Measurements from ENCODE around the gene MEGF11. TPM values are rescaled to one million over a fixed set of nuclear protein-coding genes. Genes with fewer than 3 reads are reported as not detected.
A peak's percentile ranks its signal among the peaks of the same experiment; 100 is the strongest.

MEGF11 gene
- total RNA-seq, 1 donor from 2014 or later: 0.06 TPM

DNA sequence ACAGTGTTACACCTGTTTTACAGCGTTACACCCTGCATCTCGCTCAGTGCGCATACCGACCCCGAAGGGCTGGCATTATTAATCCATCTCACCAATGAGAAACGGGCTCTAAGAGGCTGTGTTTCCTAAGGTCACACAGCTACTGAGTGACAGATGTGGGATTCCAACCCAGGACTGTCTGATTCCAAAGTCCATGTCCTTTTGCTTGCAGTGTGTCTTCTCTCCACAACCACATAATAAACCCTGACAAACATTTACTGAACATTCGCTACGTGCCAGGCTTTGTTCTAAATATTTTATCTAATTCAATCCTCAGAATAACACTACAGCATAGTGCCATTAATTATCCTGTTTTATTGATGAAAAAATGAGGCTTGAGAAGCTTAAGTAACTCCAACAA, 305.2 kb downstream of the MEGF11 start:
- no peak overlapping the region for H3K27ac ChIP-seq
- H3K4me3 Mint-ChIP-seq: no peak overlapping the region
- DNase-seq (ENCODE audit: low spot score): no peak

DNA sequence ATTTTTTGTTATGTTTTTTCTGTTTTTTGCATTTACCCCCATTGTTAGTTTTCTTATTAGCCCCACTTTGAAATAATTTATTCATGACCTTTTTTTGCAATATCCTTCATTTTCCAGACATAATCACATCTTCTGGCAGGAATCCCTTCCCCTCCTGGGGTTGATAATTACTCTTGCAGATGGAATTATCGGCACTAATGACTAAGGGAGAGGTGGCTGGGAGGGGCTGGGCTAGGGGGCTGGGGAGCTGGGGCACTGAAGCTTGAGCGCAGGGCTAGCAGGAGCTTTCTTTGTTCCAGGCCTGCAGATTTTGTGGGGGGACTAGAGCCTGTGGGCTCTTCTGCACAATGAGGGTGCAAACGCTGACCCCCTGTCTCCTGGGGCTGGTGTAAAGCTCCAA, 306.5 kb downstream of the MEGF11 start:
- H3K9ac ChIP-seq: no peak overlapping the region

More for the DNA sequence above, 305.2 kb downstream of the MEGF11 start:
- Mint-ChIP-seq H3K9me3 (no peaks in the 10 kb centered on the region), H3K36me3 (no peaks in the 10 kb centered on the region), H3K4me1 (no peaks in the 10 kb centered on the region), H3K27ac (no peak overlapping the region), H3K27me3 (ENCODE audit: insufficient read depth, low read depth) (peaks cover 6% of the 10 kb centered on the region)
- Histone ChIP-seq H4K20me1 (ENCODE audit: low read depth) (peaks cover 18% of the 10 kb centered on the region), H3K79me2 (ENCODE audit: low read depth) (no peaks in the 10 kb centered on the region), H2AFZ (replicated peaks) (no peak overlapping the region), H3K9me3 (ENCODE audit: low read depth) (no peaks in the 10 kb centered on the region), H3K4me1 (no peaks in the 10 kb centered on the region), H3K27me3 (no peaks in the 10 kb centered on the region), H3K4me2 (no peak overlapping the region), H3K36me3 (no peaks in the 10 kb centered on the region), H3F3A (ENCODE audit: low read depth) (no peaks in the 10 kb centered on the region), H3K4me3 (no peak overlapping the region), H3K9ac (no peak overlapping the region)
- TF ChIP-seq, protein P1, sequence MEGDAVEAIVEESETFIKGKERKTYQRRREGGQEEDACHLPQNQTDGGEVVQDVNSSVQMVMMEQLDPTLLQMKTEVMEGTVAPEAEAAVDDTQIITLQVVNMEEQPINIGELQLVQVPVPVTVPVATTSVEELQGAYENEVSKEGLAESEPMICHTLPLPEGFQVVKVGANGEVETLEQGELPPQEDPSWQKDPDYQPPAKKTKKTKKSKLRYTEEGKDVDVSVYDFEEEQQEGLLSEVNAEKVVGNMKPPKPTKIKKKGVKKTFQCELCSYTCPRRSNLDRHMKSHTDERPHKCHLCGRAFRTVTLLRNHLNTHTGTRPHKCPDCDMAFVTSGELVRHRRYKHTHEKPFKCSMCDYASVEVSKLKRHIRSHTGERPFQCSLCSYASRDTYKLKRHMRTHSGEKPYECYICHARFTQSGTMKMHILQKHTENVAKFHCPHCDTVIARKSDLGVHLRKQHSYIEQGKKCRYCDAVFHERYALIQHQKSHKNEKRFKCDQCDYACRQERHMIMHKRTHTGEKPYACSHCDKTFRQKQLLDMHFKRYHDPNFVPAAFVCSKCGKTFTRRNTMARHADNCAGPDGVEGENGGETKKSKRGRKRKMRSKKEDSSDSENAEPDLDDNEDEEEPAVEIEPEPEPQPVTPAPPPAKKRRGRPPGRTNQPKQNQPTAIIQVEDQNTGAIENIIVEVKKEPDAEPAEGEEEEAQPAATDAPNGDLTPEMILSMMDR (IDR thresholded peaks at IDR 0.05): no peak
- TF ChIP-seq EZH2phosphoT487 (IDR thresholded peaks at IDR 0.05) (no peak), EZH2 (IDR thresholded peaks at IDR 0.05) (no peak)

GRCh38 chr15:65945616-65946015, 307.9 kb downstream of the MEGF11 start:
- no peaks in the 10 kb centered on the region for H4K20me1 ChIP-seq (ENCODE audit: low read depth)
- H3K9ac ChIP-seq: no peak overlapping the region
- TF ChIP-seq, protein P1 (IDR thresholded peaks at IDR 0.05): peak; percentile 10
- TF ChIP-seq EZH2 (IDR thresholded peaks at IDR 0.05) (no peak), EZH2phosphoT487 (IDR thresholded peaks at IDR 0.05) (no peak)
- H2AFZ ChIP-seq (replicated peaks): no peak overlapping the region
- H3K9me3 Mint-ChIP-seq: no peaks in the 10 kb centered on the region
- H3K27ac ChIP-seq: no peak overlapping the region
- no peaks in the 10 kb centered on the region for H3K4me1 ChIP-seq
- H3K36me3 Mint-ChIP-seq: no peaks in the 10 kb centered on the region
- H3F3A ChIP-seq (ENCODE audit: low read depth): no peaks in the 10 kb centered on the region
- no peak overlapping the region for H3K4me2 ChIP-seq
- H3K27ac Mint-ChIP-seq: no peak overlapping the region
- peaks cover 2% of the 10 kb centered on the region for H3K27me3 Mint-ChIP-seq (ENCODE audit: insufficient read depth, low read depth)
- H3K4me3 ChIP-seq: no peak overlapping the region
- H3K79me2 ChIP-seq (ENCODE audit: low read depth): no peaks in the 10 kb centered on the region
- no peaks in the 10 kb centered on the region for H3K36me3 ChIP-seq
- H3K4me1 Mint-ChIP-seq: no peaks in the 10 kb centered on the region
- no peaks in the 10 kb centered on the region for H3K27me3 ChIP-seq
- H3K4me3 Mint-ChIP-seq: no peak overlapping the region
- no peak for DNase-seq (ENCODE audit: low spot score)
- H3K9me3 ChIP-seq (ENCODE audit: low read depth): no peaks in the 10 kb centered on the region

More for the DNA sequence above, 306.5 kb downstream of the MEGF11 start:
- Mint-ChIP-seq H3K27ac (no peak overlapping the region), H3K4me1 (no peaks in the 10 kb centered on the region), H3K36me3 (no peaks in the 10 kb centered on the region), H3K4me3 (no peak overlapping the region), H3K27me3 (ENCODE audit: insufficient read depth, low read depth) (peaks cover 2% of the 10 kb centered on the region), H3K9me3 (no peaks in the 10 kb centered on the region)
- H3K4me1 ChIP-seq: no peaks in the 10 kb centered on the region
- H3F3A ChIP-seq (ENCODE audit: low read depth): no peaks in the 10 kb centered on the region
- TF ChIP-seq EZH2 (IDR thresholded peaks at IDR 0.05): no peak
- no peak overlapping the region for H2AFZ ChIP-seq (replicated peaks)
- DNase-seq (ENCODE audit: low spot score): no peak
- peaks cover 9% of the 10 kb centered on the region for H4K20me1 ChIP-seq (ENCODE audit: low read depth)
- no peak overlapping the region for H3K27ac ChIP-seq
- no peak overlapping the region for H3K4me3 ChIP-seq
- H3K9me3 ChIP-seq (ENCODE audit: low read depth): no peaks in the 10 kb centered on the region
- no peaks in the 10 kb centered on the region for H3K79me2 ChIP-seq (ENCODE audit: low read depth)
- no peaks in the 10 kb centered on the region for H3K27me3 ChIP-seq
- no peak overlapping the region for H3K4me2 ChIP-seq
- no peaks in the 10 kb centered on the region for H3K36me3 ChIP-seq

DNA sequence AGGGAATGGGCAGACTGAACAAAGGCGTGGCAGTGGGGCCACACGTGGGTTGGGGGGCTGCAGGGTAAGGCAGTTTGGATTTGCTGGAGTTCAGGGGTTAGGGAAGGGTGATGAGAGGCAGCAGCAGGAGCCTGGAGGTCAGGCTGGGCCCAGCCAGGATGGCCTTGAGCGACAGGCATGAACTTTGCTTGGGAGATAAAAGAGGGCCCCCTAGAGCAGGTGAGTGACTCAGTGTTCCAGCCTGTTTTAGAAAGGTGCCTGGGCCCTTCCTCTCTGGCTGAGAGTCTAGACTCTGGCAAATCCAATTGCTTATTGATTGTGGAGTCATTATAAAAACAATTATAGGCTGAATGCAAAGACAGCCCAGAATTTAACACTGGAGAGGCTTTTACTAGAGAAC, 309.1 kb downstream of the MEGF11 start:
- H3K27ac ChIP-seq: no peak overlapping the region
- no peak overlapping the region for H3K4me3 ChIP-seq
- TF ChIP-seq EZH2 (IDR thresholded peaks at IDR 0.05) (no peak), EZH2phosphoT487 (IDR thresholded peaks at IDR 0.05) (no peak)
- TF ChIP-seq, protein P1 (IDR thresholded peaks at IDR 0.05): no peak
- peaks cover 2% of the 10 kb centered on the region for H3K27me3 Mint-ChIP-seq (ENCODE audit: insufficient read depth, low read depth)
- H3K9ac ChIP-seq: no peak overlapping the region
- no peak overlapping the region for H3K27ac Mint-ChIP-seq
- no peak overlapping the region for H3K4me3 Mint-ChIP-seq
- no peaks in the 10 kb centered on the region for H3K9me3 Mint-ChIP-seq
- H3K4me1 Mint-ChIP-seq: no peaks in the 10 kb centered on the region
- no peaks in the 10 kb centered on the region for H3K36me3 Mint-ChIP-seq
- no peak overlapping the region for H2AFZ ChIP-seq (replicated peaks)
- H3K79me2 ChIP-seq (ENCODE audit: low read depth): no peaks in the 10 kb centered on the region
- H3F3A ChIP-seq (ENCODE audit: low read depth): no peaks in the 10 kb centered on the region
- no peaks in the 10 kb centered on the region for H4K20me1 ChIP-seq (ENCODE audit: low read depth)
- no peak for DNase-seq (ENCODE audit: low spot score)
- no peaks in the 10 kb centered on the region for H3K36me3 ChIP-seq
- no peaks in the 10 kb centered on the region for H3K9me3 ChIP-seq (ENCODE audit: low read depth)
- H3K4me1 ChIP-seq: no peaks in the 10 kb centered on the region
- no peaks in the 10 kb centered on the region for H3K27me3 ChIP-seq
- H3K4me2 ChIP-seq: no peak overlapping the region

All from neural progenitor cell (in vitro differentiated cells).